HG03103 (cell line): ENCODE measurements around the gene EFHC1.

Experiments
- ATAC-seq: cut with Tn5 transposase; IDR thresholded peaks from one replicate; pipeline ENCODE4 v1.9.1; 2021; ENCODE audit warnings: low read depth; ENCODE audit not compliant: unreplicated experiment

Gene EFHC1

GRCh38 chr6:52573295-52573694, 153.2 kb downstream of the EFHC1 start:
- ATAC-seq = no peak
